ENCODE results near the gene TAAR9.
A peak's percentile ranks its signal among the peaks of the same experiment; 100 is the strongest.
"Not testable (repeated sequence)": the region's sequence is repeated elsewhere in the genome, so short reads cannot be mapped to it uniquely, and the experiment has no call there.

Gene TAAR9

DNA sequence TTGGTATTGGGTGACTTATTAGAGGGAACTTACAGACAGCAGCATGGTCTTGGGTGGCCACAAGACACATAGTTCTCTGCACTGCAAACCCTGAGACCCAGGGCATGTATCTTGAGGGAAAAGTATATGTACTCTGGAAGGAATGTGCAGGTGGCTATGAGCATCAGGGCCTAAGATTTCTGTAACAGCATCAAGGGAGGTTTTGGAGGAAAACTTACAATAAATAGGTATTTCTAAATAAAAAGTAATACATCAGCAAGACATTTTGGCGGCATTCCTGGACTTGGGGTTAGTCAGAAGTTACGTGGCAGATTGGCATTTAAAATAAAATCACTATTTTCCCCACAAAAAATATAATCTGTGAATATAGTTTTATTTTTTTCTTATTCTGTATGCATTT, 17.1 kb upstream of the TAAR9 start:
- DNase-seq: peak; percentile 49

GRCh38 chr6:132524646-132525045, 13.4 kb upstream of the TAAR9 start:
- no peak for DNase-seq

GRCh38 chr6:132525866-132526265, 12.2 kb upstream of the TAAR9 start:
- DNase-seq: no peak

DNA sequence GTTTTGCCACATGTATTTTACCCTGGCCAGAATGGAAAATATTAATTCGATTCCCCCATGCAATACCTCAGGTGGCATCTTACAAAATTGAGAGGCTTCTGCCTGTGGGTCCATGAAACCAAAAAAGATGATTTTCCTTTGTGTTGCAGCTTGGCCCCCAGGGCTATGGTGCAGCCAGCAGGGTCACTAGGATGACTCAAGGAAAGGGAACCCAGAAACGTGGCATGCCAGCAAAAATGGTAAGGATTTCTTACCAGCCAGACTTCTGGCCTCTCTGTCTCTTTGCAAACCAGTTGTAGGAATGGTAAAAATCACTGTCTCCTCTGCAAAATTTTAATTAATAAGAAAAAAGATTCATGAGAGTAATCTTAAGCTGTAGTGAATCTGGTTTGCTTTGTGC, 11.6 kb upstream of the TAAR9 start:
- peak; percentile 5 for DNase-seq

- DNase-seq: peak; percentile 67
These were observed 10.3 kb upstream of the TAAR9 start for GRCh38 chr6:132527791-132528190.

GRCh38 chr6:132530293-132530974, 7.6 kb upstream of the TAAR9 start:
- DNase-seq: peak; percentile 47

DNA sequence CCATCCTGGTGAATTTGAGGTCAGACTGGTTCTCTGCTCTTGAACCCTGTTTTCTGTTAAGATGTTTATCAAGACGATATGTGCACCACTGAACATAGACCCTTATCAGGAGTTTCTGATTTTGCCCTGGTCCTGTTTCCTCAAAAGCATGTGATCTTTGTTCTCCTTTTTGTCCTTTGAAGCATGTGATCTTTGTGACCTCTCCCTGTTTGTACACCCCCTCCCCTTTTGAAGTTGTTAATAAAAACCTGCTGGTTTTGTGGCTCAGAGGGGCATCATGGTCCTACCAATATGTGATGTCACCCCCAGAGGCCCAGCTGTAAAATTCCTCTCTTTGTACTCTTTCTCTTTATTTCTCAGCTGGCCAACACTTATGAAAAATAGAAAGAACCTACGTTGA, 3.5 kb upstream of the TAAR9 start:
- DNase-seq: not testable (repeated sequence)

- no peak for DNase-seq
These were observed 932 bp upstream of the TAAR9 start for GRCh38 chr6:132537145-132537544.

DNA sequence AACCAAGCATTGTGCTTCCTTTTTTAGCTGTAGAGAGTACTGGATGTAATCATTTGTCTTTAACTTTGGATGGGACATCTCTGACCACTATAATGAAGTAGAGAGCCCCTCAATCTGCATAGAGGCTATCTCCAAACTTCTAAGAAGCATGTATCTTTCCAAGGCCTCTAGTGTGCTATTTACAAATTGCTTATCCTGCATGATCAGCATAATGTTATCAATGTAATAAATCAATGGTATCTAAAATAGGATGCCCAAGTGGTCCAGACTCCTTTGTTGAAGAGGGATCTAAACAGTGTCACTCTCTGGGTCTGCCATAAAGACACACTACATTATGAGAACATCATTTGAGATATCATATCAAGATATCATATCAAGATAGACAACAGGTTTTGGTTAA, 6.7 kb downstream of the TAAR9 start:
- no peak for DNase-seq

DNA sequence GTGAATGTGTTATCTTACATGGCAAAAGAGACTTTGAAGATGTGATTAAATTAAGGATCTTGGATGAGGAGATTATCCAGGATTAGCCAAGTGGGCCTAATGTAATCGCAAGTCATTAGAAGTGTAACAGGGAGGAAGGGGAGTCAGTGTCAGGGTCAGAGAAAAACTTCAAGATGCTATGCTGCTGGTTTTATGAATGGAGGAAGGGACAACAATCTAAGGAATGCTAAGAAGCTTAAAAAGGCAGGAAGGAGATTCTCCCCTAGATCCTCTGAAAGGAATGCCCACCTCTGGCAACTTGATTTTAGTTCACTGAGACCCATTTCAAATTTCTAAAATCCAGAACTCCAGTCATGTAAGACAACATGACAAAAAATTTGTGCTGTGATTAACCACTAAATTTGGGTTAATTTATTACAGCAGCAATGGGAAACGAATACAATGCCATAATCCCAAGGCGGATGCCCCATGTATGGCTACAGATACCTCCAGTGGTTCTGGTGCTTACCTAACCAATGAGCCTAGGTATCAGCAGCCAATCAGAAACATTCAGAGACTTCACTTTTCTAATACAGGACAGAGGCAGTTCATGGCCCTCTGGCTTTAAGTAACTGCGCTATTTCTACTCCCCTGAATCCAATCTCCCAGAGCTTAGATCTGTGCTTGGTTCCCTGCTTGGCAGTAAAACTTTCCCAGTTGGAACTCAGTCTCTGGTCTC, 10.8 kb downstream of the TAAR9 start:
- no peak for DNase-seq

DNA sequence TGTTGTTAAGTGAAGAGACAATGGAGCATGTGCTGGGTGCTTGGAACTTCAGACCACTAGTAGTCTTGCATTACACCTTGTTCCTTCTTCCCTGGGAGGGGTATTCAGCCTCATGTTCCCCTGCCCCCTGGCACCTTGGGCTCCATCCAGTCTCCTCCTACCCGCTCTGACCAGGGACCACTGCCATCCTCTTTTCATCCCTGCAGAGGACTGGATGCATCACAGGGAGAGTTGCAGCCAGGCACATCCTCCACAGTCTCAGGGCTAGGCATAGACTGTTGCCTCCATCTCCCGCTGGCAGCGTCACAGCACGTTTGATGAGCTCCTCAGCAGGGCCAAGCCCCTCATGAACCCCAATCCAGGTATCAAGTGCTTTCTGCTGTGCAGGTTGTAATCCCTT, 13.1 kb downstream of the TAAR9 start:
- no peak for DNase-seq

GRCh38 chr6:132552372-132552771, 14.3 kb downstream of the TAAR9 start, which contains the start of gene TAAR8:
TAAR8 (plus strand) TSS chr6:132552672; CDS start chr6:132552693, 21 bp downstream.
- no peak for DNase-seq

GRCh38 chr6:132560087-132560486, 22.0 kb downstream of the TAAR9 start:
- not testable (repeated sequence) for DNase-seq

DNA sequence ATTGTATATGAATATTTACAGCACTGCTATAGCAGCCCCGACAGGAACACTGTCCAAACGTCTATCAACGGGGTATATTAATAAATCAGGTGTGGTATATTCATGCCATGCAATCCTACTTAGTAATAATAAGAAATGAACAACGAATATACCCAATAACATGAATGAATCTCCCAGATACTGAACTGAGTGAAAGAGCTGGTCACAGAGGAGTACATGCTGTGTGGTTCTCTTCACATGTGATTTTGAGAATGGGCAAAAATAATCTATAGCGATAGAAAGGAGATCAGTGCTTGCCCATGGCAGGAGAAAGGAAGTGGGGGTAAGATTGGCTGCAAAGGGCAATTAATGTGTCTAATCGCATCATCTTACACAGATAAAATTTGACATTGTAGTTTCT, 28.3 kb downstream of the TAAR9 start:
- no peak for DNase-seq

GRCh38 chr6:132567566-132567965, 29.5 kb downstream of the TAAR9 start:
- DNase-seq: no peak

GRCh38 chr6:132568611-132569010, 30.5 kb downstream of the TAAR9 start:
- DNase-seq: no peak

- DNase-seq: no peak
These were observed 31.1 kb downstream of the TAAR9 start for GRCh38 chr6:132569170-132569569.

DNA sequence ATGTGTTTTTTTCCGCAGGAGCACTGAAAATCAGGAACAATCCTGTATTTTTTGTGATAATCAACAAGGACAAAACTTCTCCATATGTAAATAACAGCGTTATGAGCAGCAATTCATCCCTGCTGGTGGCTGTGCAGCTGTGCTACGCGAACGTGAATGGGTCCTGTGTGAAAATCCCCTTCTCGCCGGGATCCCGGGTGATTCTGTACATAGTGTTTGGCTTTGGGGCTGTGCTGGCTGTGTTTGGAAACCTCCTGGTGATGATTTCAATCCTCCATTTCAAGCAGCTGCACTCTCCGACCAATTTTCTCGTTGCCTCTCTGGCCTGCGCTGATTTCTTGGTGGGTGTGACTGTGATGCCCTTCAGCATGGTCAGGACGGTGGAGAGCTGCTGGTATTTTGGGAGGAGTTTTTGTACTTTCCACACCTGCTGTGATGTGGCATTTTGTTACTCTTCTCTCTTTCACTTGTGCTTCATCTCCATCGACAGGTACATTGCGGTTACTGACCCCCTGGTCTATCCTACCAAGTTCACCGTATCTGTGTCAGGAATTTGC, 32.2 kb downstream of the TAAR9 start, which contains the start of gene TAAR6:
Gene TAAR6, plus strand, starts transcription at position 102 of the 557 bp plus-strand sequence. Its CDS starts 0 bp downstream, at position 102.
- no peak for DNase-seq

GRCh38 chr6:132571774-132572173, 33.7 kb downstream of the TAAR9 start:
- no peak for DNase-seq

DNA sequence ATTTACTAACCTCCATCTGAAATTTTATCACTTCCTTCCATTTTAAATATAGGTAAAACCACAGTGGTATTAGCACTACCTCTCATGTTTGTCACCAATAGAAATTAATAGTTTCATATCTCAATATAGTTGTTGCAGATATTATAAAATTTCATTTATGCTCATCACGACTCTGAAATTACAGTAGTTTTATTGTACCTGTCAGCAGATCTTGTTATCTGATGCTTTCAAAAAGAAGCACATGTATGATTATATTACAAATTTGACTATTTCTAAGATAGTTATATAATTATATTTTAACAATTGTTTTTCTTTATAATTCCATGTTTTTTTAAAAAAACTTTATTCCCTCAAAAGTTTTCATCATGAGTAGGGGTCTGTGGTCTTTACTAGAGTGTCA, 46.6 kb downstream of the TAAR9 start:
- no peak for DNase-seq

GRCh38 chr6:132587424-132587823, 49.3 kb downstream of the TAAR9 start:
- DNase-seq: no peak

Data from HCEC 1CT (cell line).